HK-2 (cell line): ENCODE results near the gene SMG6.
"Not testable (repeated sequence)": the region's sequence is repeated elsewhere in the genome, so short reads cannot be mapped to it uniquely, and the experiment has no call there.

Experiments
- DNase-seq: peaks from one replicate; pipeline ENCODE4 v3.0.0-alpha.2; 2018; ENCODE audit not compliant: unreplicated experiment

Gene SMG6

GRCh38 chr17:2304931-2305330 lies 1.3 kb upstream of the SMG6 start:
- no peak for DNase-seq

GRCh38 chr17:2302778-2303203 lies 794 bp downstream of the SMG6 start:
- DNase-seq = no peak

- DNase-seq = no peak
Observed at GRCh38 chr17:2299756-2300155, 3.8 kb downstream of the SMG6 start.

GRCh38 chr17:2299136-2299535 lies 4.4 kb downstream of the SMG6 start:
- DNase-seq = no peak

- DNase-seq = no peak
Observed at GRCh38 chr17:2297023-2297422, 6.6 kb downstream of the SMG6 start.

GRCh38 chr17:2295575-2295974 lies 8.0 kb downstream of the SMG6 start:
- DNase-seq = no peak

- no peak for DNase-seq
Observed at GRCh38 chr17:2292100-2292499, 11.5 kb downstream of the SMG6 start.

GRCh38 chr17:2289878-2290478 lies 13.6 kb downstream of the SMG6 start:
- no peak for DNase-seq

- DNase-seq = no peak
Observed at GRCh38 chr17:2283302-2283701, 20.3 kb downstream of the SMG6 start.

- DNase-seq = no peak
Observed at GRCh38 chr17:2282297-2282873, 21.2 kb downstream of the SMG6 start.

GRCh38 chr17:2279707-2280106 lies 23.9 kb downstream of the SMG6 start:
- DNase-seq = no peak

GRCh38 chr17:2277429-2278170 lies 26.0 kb downstream of the SMG6 start:
- no peak for DNase-seq

GRCh38 chr17:2275722-2276121 lies 27.9 kb downstream of the SMG6 start:
- no peak for DNase-seq

- no peak for DNase-seq
Observed at GRCh38 chr17:2274414-2274813, 29.2 kb downstream of the SMG6 start.

GRCh38 chr17:2271985-2272702 lies 31.4 kb downstream of the SMG6 start:
- no peak for DNase-seq

- DNase-seq = no peak
Observed at GRCh38 chr17:2267354-2267753, 36.2 kb downstream of the SMG6 start.

- DNase-seq = no peak
Observed at GRCh38 chr17:2266865-2267228, 36.7 kb downstream of the SMG6 start.

GRCh38 chr17:2266045-2266864 lies 37.3 kb downstream of the SMG6 start:
- no peak for DNase-seq

- DNase-seq = not testable (repeated sequence)
Observed at GRCh38 chr17:2265166-2265565, 38.4 kb downstream of the SMG6 start.

GRCh38 chr17:2264067-2264860 lies 39.3 kb downstream of the SMG6 start:
- no peak for DNase-seq
